Activated T-cell treated with anti-CD3 and anti-CD28 coated beads for 1 hour (primary cell): ENCODE data around the gene UCHL5.
"Not testable (repeated sequence)": the region's sequence is repeated elsewhere in the genome, so short reads cannot be mapped to it uniquely, and the experiment has no call there.

Experiments
- DNase-seq: peaks from one replicate; pipeline ENCODE4 v3.0.0-alpha.2; 2020; ENCODE audit warnings: low read depth

UCHL5 gene

GRCh38 chr1:193009501-193009900 is 49.7 kb downstream of the UCHL5 start:
- no peak for DNase-seq

- no peak for DNase-seq
Observed at GRCh38 chr1:193005785-193006184, 53.4 kb downstream of the UCHL5 start.

GRCh38 chr1:192998536-192998935 is 60.6 kb downstream of the UCHL5 start:
- no peak for DNase-seq

GRCh38 chr1:192994141-192994540 is 65.0 kb downstream of the UCHL5 start:
- DNase-seq = no peak

GRCh38 chr1:192993426-192994085 is 65.6 kb downstream of the UCHL5 start:
- no peak for DNase-seq

GRCh38 chr1:192986748-192987334 is 72.3 kb downstream of the UCHL5 start:
- DNase-seq = not testable (repeated sequence)

GRCh38 chr1:192986110-192986747 is 72.9 kb downstream of the UCHL5 start:
- DNase-seq = no peak

- no peak for DNase-seq
Observed at GRCh38 chr1:192984080-192984479, 75.1 kb downstream of the UCHL5 start.

GRCh38 chr1:192983349-192983980 is 75.7 kb downstream of the UCHL5 start:
- DNase-seq = no peak

- DNase-seq = no peak
Observed at GRCh38 chr1:192980856-192981255, 78.3 kb downstream of the UCHL5 start.

GRCh38 chr1:192980334-192980733 is 78.8 kb downstream of the UCHL5 start:
- DNase-seq = not testable (repeated sequence)

GRCh38 chr1:192979542-192979941 is 79.6 kb downstream of the UCHL5 start:
- DNase-seq = no peak

GRCh38 chr1:192978195-192978710 is 80.9 kb downstream of the UCHL5 start:
- no peak for DNase-seq

- DNase-seq = no peak
Observed at GRCh38 chr1:192977089-192977706, 82.0 kb downstream of the UCHL5 start.

GRCh38 chr1:192976576-192976975 is 82.6 kb downstream of the UCHL5 start:
- DNase-seq = no peak

GRCh38 chr1:192974701-192975100 is 84.5 kb downstream of the UCHL5 start:
- DNase-seq = no peak

- no peak for DNase-seq
Observed at GRCh38 chr1:192973988-192974387, 85.2 kb downstream of the UCHL5 start.

- DNase-seq = no peak
Observed at GRCh38 chr1:192973202-192973601, 86.0 kb downstream of the UCHL5 start.

- DNase-seq = no peak
Observed at GRCh38 chr1:192969091-192969490, 90.1 kb downstream of the UCHL5 start.

- DNase-seq = no peak
Observed at GRCh38 chr1:192968323-192968722, 90.8 kb downstream of the UCHL5 start.

- DNase-seq = no peak
Observed at GRCh38 chr1:192967901-192968300, 91.3 kb downstream of the UCHL5 start.

GRCh38 chr1:192967211-192967877 is 91.8 kb downstream of the UCHL5 start:
- no peak for DNase-seq
